H1 (cell line): ENCODE data around the gene FMNL1. TPM values are rescaled to one million over a fixed set of nuclear protein-coding genes. Genes with fewer than 3 reads are reported as not detected.

Source experiments
- ASH2L ChIP-seq: fragments of 200-600, 300-600 bp; sonication (generic); IDR thresholded peaks from one replicate; pipeline ENCODE4 v1.7.1; 2017; ENCODE audit warnings: low read length
- BACH1 ChIP-seq: IDR thresholded peaks from 2 replicates; pipeline ENCODE4 v1.6.1; 2012; ENCODE audit warnings: low read length, improper control_type of control experiment
- CREB1 ChIP-seq: IDR thresholded peaks from 2 replicates; pipeline ENCODE4 v1.6.1; 2012; ENCODE audit warnings: inconsistent platforms
- FOSL1 ChIP-seq: IDR thresholded peaks from 2 replicates; pipeline ENCODE4 v1.6.1; 2011; ENCODE audit warnings: mild to moderate bottlenecking, low read depth, low read length, moderate library complexity; ENCODE audit not compliant: insufficient read depth
- GTF2F1 ChIP-seq: IDR thresholded peaks from 2 replicates; pipeline ENCODE4 v1.6.1; 2012; ENCODE audit warnings: low read depth, low read length, improper control_type of control experiment, borderline replicate concordance
- HDAC2 ChIP-seq, 2 experiments: fragments of 300-600 bp in 1 of 2; sonication (generic) in 1 of 2; IDR thresholded peaks; 2 replicates each; pipeline ENCODE4 v1.6.1; 2011 to 2012; ENCODE audit warnings: low read depth in 2 of 2, low read length in 2 of 2, mild to moderate bottlenecking in 2 of 2, moderate library complexity in 2 of 2, borderline replicate concordance in 1 of 2, inconsistent platforms in 1 of 2
- HDAC6 ChIP-seq: IDR thresholded peaks from one replicate; pipeline ENCODE4 v1.7.1; 2012; ENCODE audit warnings: low read depth, mild to moderate bottlenecking, inconsistent platforms, low read length, moderate library complexity
- KDM5A ChIP-seq: fragments of 200-600 bp; IDR thresholded peaks from 2 replicates; pipeline ENCODE4 v1.7.1; 2012; ENCODE audit warnings: mild to moderate bottlenecking, low read length, inconsistent platforms, mixed read lengths
- MAFK ChIP-seq: IDR thresholded peaks from 2 replicates; pipeline ENCODE4 v1.6.1; 2012; ENCODE audit warnings: low read depth, mild to moderate bottlenecking, improper control_type of control experiment, low read length
- POLR2A ChIP-seq, 2 experiments: IDR thresholded peaks; 1 replicate in 1 of 2; 2 replicates in 1 of 2; pipeline ENCODE4 v1.6.1; 2011; ENCODE audit warnings: low read depth in 2 of 2, low read length in 2 of 2, mild to moderate bottlenecking in 2 of 2; ENCODE audit errors: control extremely low read depth in 1 of 2
- POLR2AphosphoS5 ChIP-seq: IDR thresholded peaks from 2 replicates; pipeline ENCODE4 v1.6.1; 2011; ENCODE audit warnings: low read depth, low read length
- RAD21 ChIP-seq, 2 experiments: IDR thresholded peaks in 1 of 2; conservative IDR thresholded peaks in 1 of 2; 2 replicates each; pipeline ENCODE4 v1.6.1; 2011; ENCODE audit warnings: low read depth in 2 of 2, low read length in 2 of 2, improper control_type of control experiment in 1 of 2, inconsistent platforms in 1 of 2, mild to moderate bottlenecking in 1 of 2, moderate library complexity in 1 of 2
- RBBP5 ChIP-seq: IDR thresholded peaks from 2 replicates; pipeline ENCODE4 v1.7.1; 2012; ENCODE audit warnings: low read depth, mild to moderate bottlenecking, inconsistent platforms, low read length, moderate library complexity, borderline replicate concordance
- RNF2 ChIP-seq: fragments of 200-900, 300-1000 bp; sonication (generic); IDR thresholded peaks from 2 replicates; pipeline ENCODE4 v1.7.1; 2016; ENCODE audit warnings: borderline replicate concordance, low read depth, mild to moderate bottlenecking, antibody characterized with exemption, low read length; ENCODE audit not compliant: poor library complexity, severe bottlenecking; ENCODE audit errors: missing control alignments
- SIRT6 ChIP-seq: IDR thresholded peaks from one replicate; pipeline ENCODE4 v1.7.1; 2012; ENCODE audit warnings: low read length, inconsistent platforms
- SP2 ChIP-seq: IDR thresholded peaks from 2 replicates; pipeline ENCODE4 v1.6.1; 2012; ENCODE audit warnings: mild to moderate bottlenecking, low read length, inconsistent platforms
- SRF ChIP-seq: IDR thresholded peaks from 2 replicates; pipeline ENCODE4 v1.6.1; 2011; ENCODE audit warnings: mild to moderate bottlenecking, low read depth, low read length, moderate library complexity
- TAF7 ChIP-seq: optimal IDR thresholded peaks from 2 replicates; pipeline ENCODE3; 2011; ENCODE audit warnings: low read depth, mild to moderate bottlenecking, inconsistent platforms, low read length, moderate library complexity, borderline replicate concordance
- TCF12 ChIP-seq: IDR thresholded peaks from 2 replicates; pipeline ENCODE4 v1.6.1; 2011; ENCODE audit warnings: low read depth, mild to moderate bottlenecking, low read length
- TEAD4 ChIP-seq: IDR thresholded peaks from 2 replicates; pipeline ENCODE4 v1.6.1; 2012; ENCODE audit warnings: low read depth, low read length, inconsistent platforms, mixed read lengths
- YY1 ChIP-seq: IDR thresholded peaks from 2 replicates; pipeline ENCODE4 v1.6.1; 2011; ENCODE audit warnings: low read depth, mild to moderate bottlenecking, low read length
- polyA plus RNA-seq, 7 experiments: library from polyadenylated mRNA; depleted of rRNA in 3 of 7; stranded (reverse) in 5 of 7; unstranded in 2 of 7; fragments of >200 nt in 5 of 7; fragments of 200-250 nt in 2 of 7; gene quantifications; 1 replicate in 5 of 7; 2 replicates in 1 of 7; 4 replicates in 1 of 7; pipeline versions ENCODE4 v1.2.1 to v1.2.3, GENCODE V29; 2011 to 2013; ENCODE audit warnings: missing spikeins in 2 of 7, mixed read lengths in 2 of 7
- total RNA-seq: library from RNA; stranded (reverse); fragmentation: NEBNext Ultra II Directional; extraction: Animal tissue kit (Norgen Biotek cat#: 25700); gene quantifications from 2 replicates; pipeline ENCODE4 v1.2.1, GENCODE V29; 2021
- TF ChIP-seq, protein P1 (sequence below): IDR thresholded peaks from 2 replicates; pipeline ENCODE4 v1.6.1; 2012; ENCODE audit warnings: low read length, inconsistent platforms
- TF ChIP-seq, protein P2 (sequence below): IDR thresholded peaks from 2 replicates; pipeline ENCODE4 v1.6.1; 2012; ENCODE audit warnings: inconsistent platforms

The FMNL1 gene
- total and polyA plus RNA-seq, 2 of the 8 experiments (the other 6 are each of a cell fraction or from before 2014, with no cell fraction given), result 2.5 to 8.6 TPM

DNA sequence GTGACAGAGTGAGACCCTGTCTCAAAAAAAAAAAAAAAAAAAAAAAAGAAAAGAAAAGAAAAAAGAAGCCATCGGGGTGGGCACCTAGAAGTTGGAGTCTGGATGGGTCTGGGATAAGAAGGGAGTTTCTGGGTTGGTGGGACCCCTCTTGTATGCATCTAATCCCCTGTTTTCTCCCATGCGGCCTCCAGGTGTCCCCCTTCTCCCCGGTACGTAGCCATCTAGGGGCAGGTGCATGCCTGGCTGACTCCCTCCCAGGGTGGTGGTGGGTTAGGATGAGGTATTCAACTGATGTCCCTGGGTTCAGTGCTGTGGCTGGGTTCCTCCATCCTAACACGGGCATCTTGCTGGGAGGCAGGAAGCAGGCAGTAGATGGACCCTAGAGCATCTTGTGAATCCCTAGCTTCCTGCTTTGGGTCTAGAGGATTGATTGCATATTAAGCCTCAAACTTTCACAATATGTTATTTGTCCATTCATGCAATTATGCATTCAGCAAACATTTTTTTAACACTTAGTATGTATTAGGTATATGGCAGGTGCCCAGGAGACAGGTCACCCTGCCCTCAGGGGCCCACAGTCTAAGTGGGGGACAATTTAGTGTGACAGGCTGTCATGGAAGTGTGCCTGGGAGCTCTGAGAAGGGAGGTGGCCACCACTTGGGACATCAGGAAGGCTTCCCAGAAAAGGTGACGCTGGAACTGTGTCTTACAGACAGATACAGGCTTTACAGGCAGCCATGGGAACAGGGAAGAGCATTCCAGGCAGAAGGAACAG lies 13.1 kb downstream of the FMNL1 start (continued):
- TF ChIP-seq RNF2 (no peak), RAD21 (IDR thresholded peaks at IDR 0.05 in 1 of 2, conservative IDR thresholded peaks at IDR 0.05 in 1 of 2; ENCODE audit: low read depth in 2 of 2, low read length in 2 of 2) (peak; percentile 62 to 68), ASH2L (no peak), BACH1 (no peak), HDAC2 (IDR thresholded peaks at IDR 0.05; ENCODE audit: borderline replicate concordance in 1 of 2, low read depth in 2 of 2, low read length in 2 of 2) (no peak), SP2 (no peak), TCF12 (no peak), SIRT6 (no peak), FOSL1 (no peak), TAF7 (no peak), TEAD4 (peak; percentile 36; the same call in 1 of the 2 replicates), YY1 (0 out of 2 replicates have a peak, but pooled peaks have one; percentile 47), POLR2AphosphoS5 (no peak), MAFK (no peak), POLR2A (IDR thresholded peaks at IDR 0.05; ENCODE audit: control extremely low read depth in 1 of 2, low read depth in 2 of 2, low read length in 2 of 2) (no peak), SRF (0 out of 2 replicates have a peak, but pooled peaks have one; percentile 38), HDAC6 (no peak), KDM5A (no peak), GTF2F1 (no peak), CREB1 (peak; percentile 64; the same call in 1 of the 2 replicates), RBBP5 (no peak)
- TF ChIP-seq, protein P1, sequence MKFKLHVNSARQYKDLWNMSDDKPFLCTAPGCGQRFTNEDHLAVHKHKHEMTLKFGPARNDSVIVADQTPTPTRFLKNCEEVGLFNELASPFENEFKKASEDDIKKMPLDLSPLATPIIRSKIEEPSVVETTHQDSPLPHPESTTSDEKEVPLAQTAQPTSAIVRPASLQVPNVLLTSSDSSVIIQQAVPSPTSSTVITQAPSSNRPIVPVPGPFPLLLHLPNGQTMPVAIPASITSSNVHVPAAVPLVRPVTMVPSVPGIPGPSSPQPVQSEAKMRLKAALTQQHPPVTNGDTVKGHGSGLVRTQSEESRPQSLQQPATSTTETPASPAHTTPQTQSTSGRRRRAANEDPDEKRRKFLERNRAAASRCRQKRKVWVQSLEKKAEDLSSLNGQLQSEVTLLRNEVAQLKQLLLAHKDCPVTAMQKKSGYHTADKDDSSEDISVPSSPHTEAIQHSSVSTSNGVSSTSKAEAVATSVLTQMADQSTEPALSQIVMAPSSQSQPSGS, result no peak
- TF ChIP-seq, protein P2, sequence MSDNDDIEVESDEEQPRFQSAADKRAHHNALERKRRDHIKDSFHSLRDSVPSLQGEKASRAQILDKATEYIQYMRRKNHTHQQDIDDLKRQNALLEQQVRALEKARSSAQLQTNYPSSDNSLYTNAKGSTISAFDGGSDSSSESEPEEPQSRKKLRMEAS, result peak; percentile 41; the same call in 1 of the 2 replicates
